Measurements from ENCODE around the gene SH3BP5. TPM values are rescaled to one million over a fixed set of nuclear protein-coding genes. Genes with fewer than 3 reads are reported as not detected.
A peak's percentile ranks its signal among the peaks of the same experiment; 100 is the strongest.

The SH3BP5 gene
- total and polyA plus RNA-seq, 4 donors: 56.3 to 113 (median 89.2) TPM

GRCh38 chr3:15205934-15206661, 126.3 kb downstream of the SH3BP5 start, which contains the start of gene CAPN7:
CAPN7 (plus strand) TSS chr3:15206246; CDS start chr3:15206496, 250 bp downstream.
- Histone ChIP-seq H3K4me3 (ENCODE audit: low read depth, low read length) (peak within 1 kb of the TSS; percentile 93), H3K27ac (ENCODE audit: low read depth, low read length) (peak within 1 kb of the TSS; percentile 92), H3K9me3 (ENCODE audit: control insufficient read depth, insufficient read depth, low read length) (no peaks in the 10 kb centered on the region), H3K36me3 (ENCODE audit: control insufficient read depth, insufficient read depth, low read length) (no peaks in the 10 kb centered on the region), H3K4me1 (ENCODE audit: control insufficient read depth, insufficient read depth, low read length) (peaks cover 4% of the 10 kb centered on the region), H3K27me3 (ENCODE audit: control insufficient read depth, insufficient read depth, low read length) (no peaks in the 10 kb centered on the region)
- DNase-seq (ENCODE audit: low read depth in 4 of 6, low spot score in 6 of 6): peak; percentile 82 to 98 (median 93)
- under 1% methylated on average over 92 of the region's 92 CpGs for WGBS (ENCODE audit: insufficient coverage)

GRCh38 chr3:15205482-15205933, 126.9 kb downstream of the SH3BP5 start:
- Histone ChIP-seq H3K36me3 (ENCODE audit: control insufficient read depth, insufficient read depth, low read length) (no peaks in the 10 kb centered on the region), H3K27ac (ENCODE audit: low read depth, low read length) (peak overlapping the region; percentile 92), H3K4me3 (ENCODE audit: low read depth, low read length) (peak overlapping the region; percentile 72), H3K9me3 (ENCODE audit: control insufficient read depth, insufficient read depth, low read length) (no peaks in the 10 kb centered on the region), H3K4me1 (ENCODE audit: control insufficient read depth, insufficient read depth, low read length) (peaks cover 4% of the 10 kb centered on the region), H3K27me3 (ENCODE audit: control insufficient read depth, insufficient read depth, low read length) (no peaks in the 10 kb centered on the region)
- no peak for DNase-seq (ENCODE audit: low read depth in 4 of 6, low spot score in 6 of 6)
- WGBS (ENCODE audit: insufficient coverage): no CpG with 5 or more reads among the region's 3 CpGs

Small RNAs within 50 kb of the gene (small RNA-seq; reads per million reads assigned to genes)
- not detected for gene HMGN2P7 (ENCODE audit: low replicate concordance)
- gene RNU6-454P (ENCODE audit: low replicate concordance): not detected

Other genes starting within 250 kb of the SH3BP5 start
- 10 to 100 TPM; 40.4 to 51.6 TPM for gene RBSN, start 233.4 kb downstream of the SH3BP5 start, total RNA-seq
- 10 to 100 TPM; 45.3 to 46.9 TPM for gene RBSN, start 233.4 kb downstream of the SH3BP5 start, polyA plus RNA-seq (ENCODE audit: insufficient read length in 2 of 2)
- gene CAPN7, start 126.3 kb downstream of the SH3BP5 start, total RNA-seq: 10 to 100 TPM; 45.7 to 59.4 TPM
- gene CAPN7, start 126.3 kb downstream of the SH3BP5 start, polyA plus RNA-seq (ENCODE audit: insufficient read length in 2 of 2): 10 to 100 TPM; 36.3 to 37.1 TPM
- gene METTL6, start 95.0 kb upstream of the SH3BP5 start, total RNA-seq: 10 to 100 TPM; 42.9 to 50.3 TPM
- 10 to 100 TPM; 30.0 to 33.8 TPM for gene METTL6, start 95.0 kb upstream of the SH3BP5 start, polyA plus RNA-seq (ENCODE audit: insufficient read length in 2 of 2)
- 10 to 100 TPM; 21.6 to 22.4 TPM for gene EAF1, start 95.0 kb upstream of the SH3BP5 start, total RNA-seq
- gene EAF1, start 95.0 kb upstream of the SH3BP5 start, polyA plus RNA-seq (ENCODE audit: insufficient read length in 2 of 2): 10 to 100 TPM; 21.8 to 27.0 TPM
- 10 to 100 TPM in 1 of 2 donors, 1 to 10 TPM in 1; 4.2 to 10.5 TPM for gene COLQ, start 189.1 kb upstream of the SH3BP5 start, total RNA-seq
- 10 to 100 TPM; 10.7 to 10.8 TPM for gene COLQ, start 189.1 kb upstream of the SH3BP5 start, polyA plus RNA-seq (ENCODE audit: insufficient read length in 2 of 2)